ENCODE results near the gene MPRIP.

DNA sequence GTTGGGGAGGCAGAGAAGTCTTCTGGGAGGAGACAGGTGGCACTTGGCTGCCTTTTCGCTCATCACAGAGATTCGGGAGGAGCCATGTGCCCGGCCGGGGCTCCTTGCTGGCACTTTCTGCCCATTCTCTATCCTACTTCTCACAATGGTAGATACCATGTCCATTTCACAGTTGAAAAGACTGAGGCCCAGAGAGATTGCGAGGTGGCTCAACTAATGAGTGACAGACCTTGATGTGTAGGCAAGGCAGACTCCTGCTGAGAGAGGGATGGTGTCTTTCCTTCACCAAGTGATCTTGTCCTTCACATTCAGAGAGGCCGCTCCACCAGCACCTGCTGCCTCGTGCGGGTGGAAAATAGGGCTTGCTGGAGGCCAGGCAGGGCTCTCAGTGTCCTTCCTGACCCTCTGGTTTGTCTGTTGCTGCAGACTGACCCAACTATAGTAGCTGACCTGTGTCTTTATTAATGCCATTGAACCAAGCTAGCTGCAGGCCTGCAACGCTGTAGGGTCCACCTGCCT lies 42.1 kb downstream of the MPRIP start:
- TF ChIP-seq, protein P1, sequence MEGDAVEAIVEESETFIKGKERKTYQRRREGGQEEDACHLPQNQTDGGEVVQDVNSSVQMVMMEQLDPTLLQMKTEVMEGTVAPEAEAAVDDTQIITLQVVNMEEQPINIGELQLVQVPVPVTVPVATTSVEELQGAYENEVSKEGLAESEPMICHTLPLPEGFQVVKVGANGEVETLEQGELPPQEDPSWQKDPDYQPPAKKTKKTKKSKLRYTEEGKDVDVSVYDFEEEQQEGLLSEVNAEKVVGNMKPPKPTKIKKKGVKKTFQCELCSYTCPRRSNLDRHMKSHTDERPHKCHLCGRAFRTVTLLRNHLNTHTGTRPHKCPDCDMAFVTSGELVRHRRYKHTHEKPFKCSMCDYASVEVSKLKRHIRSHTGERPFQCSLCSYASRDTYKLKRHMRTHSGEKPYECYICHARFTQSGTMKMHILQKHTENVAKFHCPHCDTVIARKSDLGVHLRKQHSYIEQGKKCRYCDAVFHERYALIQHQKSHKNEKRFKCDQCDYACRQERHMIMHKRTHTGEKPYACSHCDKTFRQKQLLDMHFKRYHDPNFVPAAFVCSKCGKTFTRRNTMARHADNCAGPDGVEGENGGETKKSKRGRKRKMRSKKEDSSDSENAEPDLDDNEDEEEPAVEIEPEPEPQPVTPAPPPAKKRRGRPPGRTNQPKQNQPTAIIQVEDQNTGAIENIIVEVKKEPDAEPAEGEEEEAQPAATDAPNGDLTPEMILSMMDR (IDR thresholded peaks at IDR 0.05) = no peak
- TF ChIP-seq POLR2A (IDR thresholded peaks at IDR 0.05) = no peak
